ENCODE results near the gene FAM120AOS. TPM values are rescaled to one million over a fixed set of nuclear protein-coding genes. Genes with fewer than 3 reads are reported as not detected.

FAM120AOS gene
- polyA plus RNA-seq, 1 of the 3 experiments (the other 2 are of a cell fraction): 30.1 TPM

- Histone ChIP-seq H3K4me2 (no peak overlapping the region), H3K9ac (no peak overlapping the region), H3K4me1 (ENCODE audit: control insufficient read depth in 1 of 2, insufficient read depth in 2 of 2, low read depth in 1 of 2, low read length in 1 of 2) (peaks cover 0 to 13% of the 10 kb centered on the region in 2 experiments; a peak in 3 of 4 replicates), H3K9me2 (no peaks in the 10 kb centered on the region), H3K36me3 (replicated peaks in 1 of 2; ENCODE audit: control insufficient read depth in 1 of 2, insufficient read depth in 2 of 2, low read length in 1 of 2) (peaks cover 18 to 19% of the 10 kb centered on the region in 2 experiments), H3K79me2 (ENCODE audit: insufficient read depth) (peaks cover 85% of the 10 kb centered on the region), H3K9me3 (no peaks in the 10 kb centered on the region), H3K27ac (ENCODE audit: low read depth in 2 of 2, low read length in 1 of 2) (peak overlapping the region in 1 of 2 experiments; percentile 34; a peak in 1 of 4 replicates), H3F3A (replicated peaks; ENCODE audit: insufficient read depth) (peaks cover 4% of the 10 kb centered on the region), H3K27me3 (ENCODE audit: insufficient read depth) (no peaks in the 10 kb centered on the region), H3K4me3 (ENCODE audit: low read depth in 2 of 2, low read length in 1 of 2) (no peak overlapping the region), H4K20me1 (ENCODE audit: insufficient read depth) (peaks cover 12% of the 10 kb centered on the region), H2AFZ (ENCODE audit: low read depth) (no peak overlapping the region)
- CTCF ChIA-PET: no interaction called here
- WGBS (ENCODE audit: low lambda C conversion rate): 99% methylated on average over 5 of the region's 7 CpGs
- TF ChIP-seq TEAD4 (IDR thresholded peaks at IDR 0.05; ENCODE audit: borderline replicate concordance, insufficient read depth) (no peak), FOSL2 (IDR thresholded peaks at IDR 0.05; ENCODE audit: borderline replicate concordance, low read depth) (no peak), REST (IDR thresholded peaks at IDR 0.05; ENCODE audit: low read depth, low read length) (no peak), YY1 (IDR thresholded peaks at IDR 0.05; ENCODE audit: low read depth) (no peak), CHD2 (IDR thresholded peaks at IDR 0.05; ENCODE audit: low read length, partially characterized antibody) (no peak), IRF3 (IDR thresholded peaks at IDR 0.05; ENCODE audit: low read depth, low read length) (no peak), USF1 (IDR thresholded peaks at IDR 0.05; ENCODE audit: borderline replicate concordance, low read depth) (no peak), GATA2 (CRISPR knock-in tag; IDR thresholded peaks at IDR 0.05) (no peak), NRF1 (IDR thresholded peaks at IDR 0.05; ENCODE audit: low read depth, low read length) (no peak), PBX3 (IDR thresholded peaks at IDR 0.05) (no peak), CTCF (IDR thresholded peaks at IDR 0.05) (no peak), USF2 (IDR thresholded peaks at IDR 0.05; ENCODE audit: borderline replicate concordance, low read depth, low read length) (no peak), POLR2AphosphoS5 (IDR thresholded peaks at IDR 0.05; ENCODE audit: low read depth, low read length) (no peak)
- peak; percentile 39 for DNase-seq
- POLR2A ChIA-PET: no interaction called here
Measured at GRCh38 chr9:93480728-93481324, 27.4 kb upstream of the FAM120AOS start.
